Eye (tissue), 1 donor: ENCODE measurements around the gene KCNIP1.
A peak's percentile ranks its signal among the peaks of the same experiment; 100 is the strongest.
"Not testable (repeated sequence)": the region's sequence is repeated elsewhere in the genome, so short reads cannot be mapped to it uniquely, and the experiment has no call there.

Experiments
- DNase-seq: peaks from one replicate; pipeline ENCODE4 v3.0.0-alpha.2; 2015

Gene KCNIP1

DNA sequence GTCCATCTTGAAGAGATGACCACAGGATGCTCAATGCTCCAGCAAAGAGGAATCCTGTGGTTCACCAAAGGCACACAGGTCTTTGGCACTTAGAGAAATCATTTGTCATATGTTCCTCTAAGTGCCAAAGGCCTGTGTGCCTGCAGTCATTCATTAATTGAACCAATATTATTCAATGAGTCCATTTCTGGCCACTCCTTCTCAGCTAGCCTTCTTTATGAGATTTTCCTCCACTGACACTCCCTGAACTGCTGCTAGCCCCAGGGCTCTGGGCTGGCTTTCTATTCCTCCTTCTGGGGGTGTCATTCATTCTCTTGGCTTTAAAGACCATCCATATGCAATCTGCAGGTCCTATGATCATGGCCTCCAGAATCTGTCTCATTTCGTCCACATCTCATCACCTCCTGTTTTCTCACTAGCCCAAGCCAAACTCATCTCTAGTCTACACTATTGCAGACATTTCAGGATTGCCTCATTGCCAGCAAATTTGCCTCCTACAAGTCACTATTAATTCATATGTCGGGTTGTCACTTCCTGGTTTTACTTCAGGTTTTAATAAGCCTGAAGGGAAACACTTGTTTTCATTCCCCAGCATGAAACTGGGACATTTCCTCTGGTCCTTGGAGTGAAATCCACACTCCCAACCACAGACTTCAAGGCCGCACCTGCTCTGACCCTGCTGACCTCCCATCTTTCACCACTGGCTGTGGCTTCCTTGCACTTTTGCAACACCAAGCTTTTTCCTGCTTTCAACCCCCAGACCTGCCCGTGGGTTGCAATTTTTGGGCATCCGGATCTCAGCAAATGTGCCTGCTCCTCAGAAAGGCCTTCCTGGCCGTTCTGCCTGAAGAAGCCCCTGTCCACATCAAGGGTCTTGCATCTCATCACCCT, 35.1 kb downstream of the KCNIP1 start:
- no peak for DNase-seq

- no peak for DNase-seq
These were observed 36.5 kb downstream of the KCNIP1 start for GRCh38 chr5:170540271-170540670.

- DNase-seq, result no peak
These were observed 37.4 kb downstream of the KCNIP1 start for GRCh38 chr5:170541146-170541769.

GRCh38 chr5:170542691-170543293, 39.0 kb downstream of the KCNIP1 start:
- no peak for DNase-seq

DNA sequence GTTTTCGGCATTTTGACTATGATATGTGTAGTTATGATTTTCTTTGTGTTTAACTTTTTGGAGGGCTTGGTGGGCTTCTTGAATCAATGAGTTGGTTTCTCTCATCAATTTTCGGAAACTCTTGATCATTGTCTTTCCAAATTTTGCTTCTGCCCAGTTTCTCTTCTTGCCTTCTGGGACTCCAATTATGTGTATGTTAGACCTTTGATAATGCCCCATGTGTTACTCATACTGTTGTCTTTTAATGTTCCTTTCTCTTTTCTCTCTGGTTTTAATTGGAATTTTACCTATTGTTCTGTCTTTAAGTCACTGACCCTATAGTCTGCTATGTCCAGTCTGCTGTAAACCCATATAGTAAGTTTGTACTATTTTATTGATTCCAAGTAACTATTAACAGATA, 41.5 kb downstream of the KCNIP1 start:
- no peak for DNase-seq

DNA sequence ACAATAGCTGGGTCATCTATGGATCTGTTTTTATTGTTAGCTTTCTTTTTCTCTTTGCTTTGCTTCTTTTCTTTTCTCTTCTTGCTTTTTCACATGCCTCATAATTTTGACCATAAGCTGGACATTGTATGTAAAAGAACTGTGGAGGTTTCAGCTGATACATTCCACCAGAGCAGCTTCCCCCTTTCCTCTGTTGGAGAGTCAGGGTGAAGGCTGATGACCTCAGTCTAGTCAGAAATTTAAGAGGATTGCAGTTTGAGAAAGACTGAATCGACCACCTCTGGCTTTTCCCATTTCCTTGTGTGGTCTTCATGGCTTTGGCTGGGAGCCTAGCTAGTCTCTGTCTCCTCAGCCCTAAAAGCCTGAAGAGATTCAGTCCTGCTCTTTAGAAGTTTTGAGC, 42.0 kb downstream of the KCNIP1 start:
- no peak for DNase-seq

- DNase-seq, result no peak
These were observed 42.5 kb downstream of the KCNIP1 start for GRCh38 chr5:170546282-170546681.

- not testable (repeated sequence) for DNase-seq
These were observed 46.6 kb downstream of the KCNIP1 start for GRCh38 chr5:170550382-170550781.

DNA sequence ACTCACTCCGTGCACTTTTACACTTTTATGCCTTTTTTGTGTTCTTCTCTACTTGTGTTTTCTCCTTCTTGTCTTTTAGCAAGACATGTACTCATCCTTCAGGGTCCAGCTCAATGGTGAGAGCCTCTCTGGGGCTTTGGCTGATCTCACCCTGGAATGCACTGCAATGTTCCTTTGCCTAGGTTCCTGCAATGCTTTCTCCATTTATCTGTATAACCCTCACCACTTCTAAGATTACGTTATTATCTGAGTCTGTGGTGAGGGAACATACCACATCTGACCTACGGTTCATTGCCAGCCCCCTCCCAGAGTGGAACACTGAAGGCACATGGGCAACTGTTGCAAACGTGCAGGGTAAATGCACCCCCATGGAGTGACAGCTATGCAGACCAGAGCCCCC, 47.3 kb downstream of the KCNIP1 start:
- DNase-seq, result no peak

DNA sequence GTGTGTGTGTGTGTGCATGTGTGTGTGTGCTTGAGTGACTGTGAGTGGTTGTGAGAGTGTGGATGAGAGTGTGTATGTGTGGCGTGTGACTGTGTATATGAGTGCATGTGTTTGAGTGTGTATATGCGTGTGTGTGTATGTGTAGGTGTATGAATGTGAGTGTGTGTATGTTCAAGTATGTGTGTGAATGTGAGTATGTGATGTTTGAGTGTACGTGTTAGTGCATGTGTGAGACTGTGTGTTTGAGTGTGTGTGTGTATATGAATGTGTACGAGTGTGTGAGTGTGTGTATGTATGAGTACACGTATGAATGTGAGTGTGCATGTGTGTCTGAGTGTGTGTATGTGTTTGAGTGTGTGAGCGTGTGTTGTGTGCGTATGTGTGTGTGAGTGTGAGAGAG, 47.8 kb downstream of the KCNIP1 start:
- no peak for DNase-seq

DNA sequence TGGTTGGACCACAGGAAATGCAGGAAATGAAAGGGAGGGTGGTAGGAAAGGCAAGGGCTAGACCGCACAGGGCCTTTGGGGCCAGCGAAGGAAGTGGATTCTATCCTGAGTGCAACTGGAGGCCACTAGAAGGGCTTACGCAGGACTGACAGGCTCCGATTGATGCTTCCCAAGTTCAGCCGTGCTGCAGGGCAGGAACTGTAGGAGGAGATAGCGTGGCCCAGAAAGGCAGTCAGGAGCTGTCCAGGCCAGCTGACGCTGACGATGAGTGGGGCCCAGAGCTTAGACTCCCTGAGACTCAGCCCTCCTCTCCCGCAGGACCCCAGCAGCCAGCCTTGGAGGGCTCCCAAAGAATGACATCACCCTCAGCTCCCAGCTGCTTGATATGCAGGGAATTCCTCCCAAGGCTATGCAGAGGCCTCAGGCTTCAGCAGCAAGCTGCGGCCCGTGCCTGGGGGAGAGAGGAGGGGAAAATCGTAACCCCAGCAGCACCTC, 48.8 kb downstream of the KCNIP1 start:
- peak; percentile 90 for DNase-seq

- no peak for DNase-seq
These were observed 49.4 kb downstream of the KCNIP1 start for GRCh38 chr5:170553218-170553617.

- DNase-seq, result peak; percentile 24
These were observed 50.9 kb downstream of the KCNIP1 start for GRCh38 chr5:170554521-170555267.

DNA sequence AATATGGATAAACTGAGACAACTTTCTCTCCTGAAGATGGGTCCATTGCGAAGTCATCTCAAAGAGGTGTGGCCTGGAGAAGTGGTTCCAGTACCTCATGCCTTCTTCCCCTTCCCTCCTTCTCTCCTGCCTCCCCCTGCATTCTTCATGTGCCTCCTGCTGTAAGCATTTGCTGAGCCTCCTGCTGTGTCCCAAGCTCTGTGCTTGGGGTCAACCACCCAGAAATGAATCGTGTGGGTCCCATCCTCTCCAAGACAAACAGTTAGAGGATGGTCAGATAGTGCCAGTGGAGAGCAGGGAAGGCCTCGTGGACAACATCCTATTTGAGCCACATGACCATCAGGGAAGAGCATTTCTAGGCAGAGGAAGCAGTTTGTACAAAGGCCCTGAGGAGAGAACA, 53.5 kb downstream of the KCNIP1 start:
- no peak for DNase-seq

DNA sequence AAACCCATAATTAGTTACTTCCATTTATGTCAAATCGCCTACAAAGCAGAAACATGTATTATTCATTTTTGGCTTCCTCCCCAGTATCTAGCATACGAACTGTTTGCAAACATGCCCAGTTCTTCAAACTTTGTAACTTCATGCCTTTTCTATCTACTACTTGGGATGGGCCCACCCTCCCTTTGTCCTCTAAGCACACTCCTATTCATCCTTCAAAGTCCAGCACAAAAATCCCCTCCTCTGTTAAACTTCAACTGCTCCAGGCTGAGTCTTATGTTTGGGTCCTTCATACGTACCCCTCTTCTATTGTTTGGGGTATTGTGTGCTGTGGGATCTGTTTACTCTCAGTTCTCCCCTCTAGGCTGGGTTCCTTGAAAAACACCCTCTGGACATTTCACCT, 55.5 kb downstream of the KCNIP1 start:
- DNase-seq, result no peak

DNA sequence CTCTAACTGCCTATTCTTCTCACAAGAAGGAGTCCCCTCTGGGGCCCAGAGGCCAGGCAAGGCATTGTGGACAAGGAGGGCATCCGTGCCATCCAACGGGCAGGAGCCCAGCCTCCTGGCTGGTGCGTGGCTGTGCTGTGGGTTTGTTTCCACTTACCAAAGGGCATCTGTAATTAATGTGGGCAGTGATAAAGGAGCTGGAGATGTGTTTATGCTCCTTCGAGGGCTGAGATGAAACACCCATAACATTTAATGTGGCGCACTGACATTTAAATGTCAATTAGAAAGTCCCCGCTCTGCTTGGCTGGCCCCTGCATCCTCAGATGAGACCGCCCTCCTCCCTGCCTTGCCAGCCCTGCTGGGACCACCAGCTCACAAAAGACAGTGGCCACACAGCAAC, 57.1 kb downstream of the KCNIP1 start:
- no peak for DNase-seq

DNA sequence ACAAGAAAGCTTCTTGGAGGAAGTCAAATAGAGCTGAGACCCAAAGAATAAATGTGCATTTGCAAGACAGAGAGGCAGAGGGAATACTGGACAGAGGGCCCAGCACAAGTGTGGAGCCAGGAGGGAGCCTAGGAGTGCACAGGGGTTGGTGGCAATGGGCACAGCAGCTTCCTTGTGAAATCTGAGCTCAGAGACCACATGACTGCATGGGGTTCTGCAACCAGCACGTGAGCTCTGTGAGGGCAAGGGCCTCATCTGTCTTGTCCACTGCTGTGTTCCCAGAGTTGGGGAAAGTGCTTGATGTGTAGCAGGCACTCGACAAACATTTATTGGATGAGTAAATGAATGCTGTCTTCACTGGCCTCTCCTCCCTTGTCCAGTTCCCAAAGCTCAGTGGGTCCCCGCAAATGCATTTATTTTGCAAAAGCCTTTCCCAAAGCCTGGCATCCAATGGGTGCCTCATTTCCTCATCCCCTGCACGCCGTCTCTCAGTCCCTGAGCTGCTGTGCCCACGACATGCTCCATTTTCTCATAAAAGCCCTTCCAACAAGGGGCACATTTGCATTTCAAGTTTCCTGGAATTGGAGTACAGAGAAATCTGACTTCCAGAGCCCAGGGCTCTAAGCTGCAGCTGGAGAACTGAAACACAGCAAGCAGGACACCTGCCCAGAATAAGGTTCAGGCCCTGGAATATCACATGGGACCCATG, 58.5 kb downstream of the KCNIP1 start:
- no peak for DNase-seq

DNA sequence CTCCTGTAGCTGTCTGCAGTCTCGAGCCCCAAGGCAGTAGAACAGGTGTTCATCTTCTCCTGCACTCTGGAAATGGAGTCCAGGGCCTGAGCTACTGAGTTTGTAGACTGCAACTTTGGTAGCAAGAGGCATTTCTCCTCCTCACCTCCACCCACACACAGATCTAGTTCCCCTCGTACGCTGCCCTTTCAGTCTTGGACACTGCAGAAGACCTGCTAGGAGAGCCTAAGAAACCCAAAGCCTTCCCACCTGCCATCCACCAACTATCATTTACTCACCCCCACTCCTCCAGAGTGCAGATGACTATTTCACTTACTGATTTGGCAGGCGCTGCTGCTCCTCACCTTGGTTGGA, 59.0 kb downstream of the KCNIP1 start:
- no peak for DNase-seq

DNA sequence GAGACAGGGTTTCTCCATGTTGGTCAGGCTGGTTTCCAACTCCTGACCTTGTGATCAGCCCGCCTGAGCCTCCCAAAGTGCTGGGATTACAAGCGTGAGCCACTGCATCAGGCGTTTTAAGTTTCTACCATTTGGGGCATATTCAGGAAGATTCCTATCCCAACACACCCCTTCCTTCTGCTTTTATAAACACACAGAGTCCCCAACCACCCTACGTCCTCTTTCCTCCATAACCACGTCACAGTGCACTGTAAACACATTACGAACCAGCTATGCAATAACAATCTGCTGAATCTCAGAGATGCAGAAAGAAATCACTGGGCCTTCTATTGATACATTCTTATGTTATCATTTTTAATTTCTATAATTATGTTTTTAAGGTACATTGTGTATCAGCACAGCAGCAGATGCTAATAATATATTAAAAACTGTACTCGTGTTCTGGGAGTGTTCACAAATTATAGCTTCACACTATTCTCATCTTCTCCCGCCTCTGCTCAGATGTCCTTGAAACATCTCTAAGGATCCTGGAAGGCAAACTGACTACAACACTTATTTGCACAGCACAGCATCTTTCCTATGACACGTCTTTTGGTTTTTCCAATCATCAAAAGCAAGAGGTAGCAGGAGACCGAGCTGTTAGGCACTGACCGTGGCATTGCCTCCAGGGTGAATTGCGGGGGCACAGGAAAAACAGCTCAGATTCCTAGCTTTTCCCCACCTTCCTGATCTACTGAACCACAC, 60.2 kb downstream of the KCNIP1 start:
- DNase-seq, result no peak

- peak; percentile 77 for DNase-seq
These were observed 61.3 kb downstream of the KCNIP1 start for GRCh38 chr5:170565072-170565471.

DNA sequence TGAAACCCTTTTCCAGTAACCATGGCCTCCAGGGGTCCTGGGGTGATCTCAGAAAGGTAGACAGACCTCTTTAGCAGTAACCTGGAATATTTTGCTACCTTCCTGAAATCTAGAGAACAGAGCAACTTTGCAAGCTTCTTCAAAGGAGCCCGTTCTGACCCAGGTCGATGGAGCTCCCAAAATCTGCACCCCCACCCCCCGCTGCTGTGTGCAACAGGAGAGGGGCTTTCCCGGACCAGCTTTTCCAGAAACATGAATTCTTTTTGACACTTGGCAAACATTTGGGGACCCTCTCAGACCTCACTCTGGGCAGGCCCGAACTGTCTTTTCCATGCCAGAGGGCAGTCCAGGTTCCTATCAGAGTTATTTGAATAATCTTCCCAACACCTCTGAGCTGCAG, 65.3 kb downstream of the KCNIP1 start:
- DNase-seq, result no peak

- DNase-seq, result peak; percentile 30
These were observed 66.7 kb downstream of the KCNIP1 start for GRCh38 chr5:170570476-170570875.
